PC-9 (cell line): ENCODE measurements around the gene TTC8. TPM values are rescaled to one million over a fixed set of nuclear protein-coding genes. Genes with fewer than 3 reads are reported as not detected.

Experiments
- BruUV-seq: library from RNA; stranded (reverse); fragments of 400-500 nt; replicated peaks from 2 replicates; lab custom pipeline; 2021; lab: Mats Ljungman, UMichigan
- CTCF ChIA-PET: fragments of 300-600 bp; sonication (Branson Sonifier 250); formaldehyde crosslinking; loops from one replicate; lab custom pipeline; 2022; ENCODE audit warnings: antibody characterized with exemption; lab: Charles Lee
- POLR2A ChIA-PET: fragments of 300-600 bp; sonication (Branson Sonifier 250); formaldehyde crosslinking; loops from one replicate; lab custom pipeline; 2022; ENCODE audit warnings: antibody characterized with exemption; ENCODE audit not compliant: unreplicated experiment; lab: Charles Lee
- DNase-seq, 2 experiments: peaks; one replicate each; pipeline versions ENCODE4 v3.0.0 to v3.0.0-alpha.2; 2015 to 2022; ENCODE audit warnings: mixed read lengths in 1 of 2
- H2AFZ ChIP-seq: fragments of 200-600 bp; sonication (generic); 2 replicates; pipeline ENCODE4 v1.8.1; 2017; ENCODE audit warnings: antibody characterized with exemption
- H3F3A ChIP-seq: fragments of 200-600 bp; sonication (generic); 2 replicates; pipeline ENCODE4 v1.8.1; 2017; ENCODE audit warnings: antibody characterized with exemption, mild to moderate bottlenecking, low read depth; ENCODE audit not compliant: insufficient read depth
- H3K27ac ChIP-seq: fragments of 200-600 bp; sonication (generic); 2 replicates; pipeline ENCODE4 v1.6.1; 2016; ENCODE audit warnings: mixed run types
- H3K27me3 ChIP-seq: fragments of 200-600 bp; sonication (generic); 2 replicates; pipeline ENCODE4 v1.6.1; 2016; ENCODE audit warnings: low read depth, mixed run types; ENCODE audit not compliant: insufficient read depth
- H3K36me3 ChIP-seq: fragments of 200-600 bp; sonication (generic); 2 replicates; pipeline ENCODE4 v1.6.1; 2016; ENCODE audit warnings: low read depth, mixed run types
- H3K4me1 ChIP-seq: fragments of 200-600 bp; sonication (generic); replicated peaks from 2 replicates; pipeline ENCODE4 v1.6.1; 2016; ENCODE audit warnings: mixed run types; ENCODE audit not compliant: insufficient read depth
- H3K4me2 ChIP-seq: fragments of 200-600 bp; sonication (generic); 2 replicates; pipeline ENCODE4 v1.6.1; 2017; ENCODE audit warnings: mixed run types
- H3K4me3 ChIP-seq: fragments of 200-600 bp; sonication (generic); 2 replicates; pipeline ENCODE4 v1.6.1; 2016; ENCODE audit warnings: mixed run types
- H3K79me2 ChIP-seq: fragments of 200-600 bp; sonication (generic); 2 replicates; pipeline ENCODE4 v1.6.1; 2017; ENCODE audit warnings: low read depth, mixed run types
- H3K9me2 ChIP-seq: fragments of 200-600 bp; sonication (generic); 2 replicates; pipeline ENCODE4 v1.8.1; 2017; ENCODE audit warnings: mild to moderate bottlenecking; ENCODE audit not compliant: insufficient read depth
- H3K9me3 ChIP-seq: fragments of 200-600 bp; sonication (generic); 2 replicates; pipeline ENCODE4 v1.8.1; 2016; ENCODE audit warnings: low read depth; ENCODE audit not compliant: insufficient read depth
- H4K20me1 ChIP-seq: fragments of 200-600 bp; sonication (generic); 2 replicates; pipeline ENCODE4 v1.8.1; 2017; ENCODE audit not compliant: insufficient read depth
- EZH2 ChIP-seq: fragments of 200-600 bp; sonication (generic); IDR thresholded peaks from 2 replicates; pipeline ENCODE4 v1.8.0; 2017; ENCODE audit warnings: antibody characterized with exemption, low read depth
- intact Hi-C: fragments of 100-400 bp; cut with micrococcal nuclease; formaldehyde crosslinking; loops from one replicate; pipeline ENCODE4 v1.10.0; 2022; ENCODE audit not compliant: unreplicated experiment
- total RNA-seq: library from RNA; stranded (reverse); gene quantifications from 2 replicates; pipeline ENCODE4 v1.2.3, GENCODE V29; 2021
- TF ChIP-seq, protein P1 (sequence below): fragments of 200-600 bp; sonication (generic); conservative IDR thresholded peaks from 2 replicates; pipeline ENCODE4 v1.6.1; 2017; ENCODE audit warnings: mixed run types, antibody characterized with exemption, mild to moderate bottlenecking, moderate library complexity

Gene TTC8
- total RNA-seq, 1 experiment from 2014 or later, result 8.1 TPM

DNA sequence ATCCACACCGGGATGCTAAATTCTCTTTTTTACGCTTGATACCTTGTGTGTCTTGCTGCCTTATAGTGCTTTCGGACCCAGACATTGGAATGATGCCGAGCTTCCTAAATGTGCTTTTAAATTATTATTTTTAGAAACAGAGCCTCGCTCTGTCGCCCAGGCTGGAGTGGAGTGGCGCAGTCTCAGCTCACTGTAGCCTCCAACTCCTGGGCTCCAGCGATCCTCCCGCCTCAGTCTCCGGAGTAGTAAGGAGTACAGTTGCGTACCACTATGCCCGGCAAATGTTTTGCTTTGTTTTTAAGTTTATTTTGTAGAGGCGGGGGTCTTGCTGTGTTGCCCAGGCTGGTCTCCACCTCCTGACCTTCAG lies 31.2 kb upstream of the TTC8 start:
- CTCF ChIA-PET, result no interaction called here
- Histone ChIP-seq H4K20me1 (no peaks in the 10 kb centered on the region), H2AFZ (peak overlapping the region; percentile 80), H3K4me3 (peak overlapping the region; percentile 63; the same call in 1 of the 2 replicates), H3K27ac (no peak overlapping the region), H3F3A (no peaks in the 10 kb centered on the region), H3K79me2 (no peaks in the 10 kb centered on the region), H3K36me3 (no peaks in the 10 kb centered on the region), H3K4me1 (no peaks in the 10 kb centered on the region), H3K4me2 (peak overlapping the region; percentile 88), H3K9me3 (no peaks in the 10 kb centered on the region), H3K9me2 (no peaks in the 10 kb centered on the region), H3K27me3 (no peaks in the 10 kb centered on the region)
- intact Hi-C loops, result loop anchor here (2.0 kb wide), 1 partner anchor 32 kb away; the partner anchor contains the start of gene TTC8
- no peak for DNase-seq
- no peak for TF ChIP-seq EZH2
- TF ChIP-seq, protein P1, sequence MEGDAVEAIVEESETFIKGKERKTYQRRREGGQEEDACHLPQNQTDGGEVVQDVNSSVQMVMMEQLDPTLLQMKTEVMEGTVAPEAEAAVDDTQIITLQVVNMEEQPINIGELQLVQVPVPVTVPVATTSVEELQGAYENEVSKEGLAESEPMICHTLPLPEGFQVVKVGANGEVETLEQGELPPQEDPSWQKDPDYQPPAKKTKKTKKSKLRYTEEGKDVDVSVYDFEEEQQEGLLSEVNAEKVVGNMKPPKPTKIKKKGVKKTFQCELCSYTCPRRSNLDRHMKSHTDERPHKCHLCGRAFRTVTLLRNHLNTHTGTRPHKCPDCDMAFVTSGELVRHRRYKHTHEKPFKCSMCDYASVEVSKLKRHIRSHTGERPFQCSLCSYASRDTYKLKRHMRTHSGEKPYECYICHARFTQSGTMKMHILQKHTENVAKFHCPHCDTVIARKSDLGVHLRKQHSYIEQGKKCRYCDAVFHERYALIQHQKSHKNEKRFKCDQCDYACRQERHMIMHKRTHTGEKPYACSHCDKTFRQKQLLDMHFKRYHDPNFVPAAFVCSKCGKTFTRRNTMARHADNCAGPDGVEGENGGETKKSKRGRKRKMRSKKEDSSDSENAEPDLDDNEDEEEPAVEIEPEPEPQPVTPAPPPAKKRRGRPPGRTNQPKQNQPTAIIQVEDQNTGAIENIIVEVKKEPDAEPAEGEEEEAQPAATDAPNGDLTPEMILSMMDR, result no peak
- no TSS peak for BruUV-seq
- POLR2A ChIA-PET, result interaction anchor here (0.6 kb wide), 1 partner anchor 23 kb away, joined by 3 read pairs; no protein-coding TSS in a partner anchor

DNA sequence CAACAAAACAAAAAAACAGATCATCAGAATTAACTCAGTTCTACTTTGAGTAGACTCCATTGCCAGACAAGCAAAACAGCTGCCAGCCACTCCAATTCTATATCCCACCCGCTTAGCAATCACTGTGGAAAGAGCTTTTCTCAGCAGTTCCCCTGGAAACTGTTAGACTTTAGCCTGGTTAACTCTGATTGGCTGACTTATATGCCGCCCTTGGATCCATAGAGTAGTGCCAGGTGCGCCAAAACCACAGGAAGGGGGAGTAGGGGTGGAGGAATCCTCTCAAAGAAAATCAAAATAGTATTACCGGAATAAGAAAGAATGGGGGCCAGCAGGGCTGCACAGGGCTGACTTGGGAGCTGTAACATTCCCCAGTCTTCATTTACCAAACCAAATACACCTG lies 26.3 kb upstream of the TTC8 start:
- Histone ChIP-seq H3K4me2 (no peak overlapping the region), H3K9me3 (no peaks in the 10 kb centered on the region), H3K36me3 (no peaks in the 10 kb centered on the region), H4K20me1 (no peaks in the 10 kb centered on the region), H3K4me3 (no peak overlapping the region), H3K27ac (no peak overlapping the region), H3K27me3 (no peaks in the 10 kb centered on the region), H3K9me2 (no peaks in the 10 kb centered on the region), H3K79me2 (no peaks in the 10 kb centered on the region), H2AFZ (no peak overlapping the region), H3K4me1 (no peaks in the 10 kb centered on the region), H3F3A (no peaks in the 10 kb centered on the region)
- no peak for TF ChIP-seq EZH2
- TF ChIP-seq, protein P1, result no peak
- POLR2A ChIA-PET, result no interaction called here
- intact Hi-C loops, result no loop called here
- CTCF ChIA-PET, result no interaction called here
- no peak for DNase-seq
- no TSS peak for BruUV-seq

DNA sequence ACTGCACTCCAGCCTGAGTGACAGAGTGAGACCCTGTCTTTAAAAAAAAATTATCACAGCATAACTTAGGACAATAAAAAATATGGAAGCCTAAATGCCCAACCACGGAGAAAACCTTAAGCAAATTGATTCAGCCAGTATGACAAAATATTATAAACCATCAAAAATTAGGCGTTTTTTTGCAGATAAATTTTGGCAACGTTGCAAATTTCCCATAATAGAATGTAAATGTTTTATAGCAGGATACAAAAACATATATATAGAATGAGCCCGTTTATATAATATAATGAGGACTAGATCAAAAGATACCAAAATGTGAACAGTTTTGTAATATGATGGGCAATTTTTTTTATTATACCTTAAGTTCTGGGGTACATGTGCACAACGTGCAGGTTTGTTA lies 24.9 kb upstream of the TTC8 start:
- Histone ChIP-seq H3K4me1 (no peaks in the 10 kb centered on the region), H3K9me3 (no peaks in the 10 kb centered on the region), H3K9me2 (no peaks in the 10 kb centered on the region), H3K36me3 (no peaks in the 10 kb centered on the region), H3K4me2 (no peak overlapping the region), H3K27ac (no peak overlapping the region), H3K79me2 (no peaks in the 10 kb centered on the region), H3F3A (no peaks in the 10 kb centered on the region), H3K4me3 (no peak overlapping the region), H3K27me3 (no peaks in the 10 kb centered on the region), H2AFZ (no peak overlapping the region), H4K20me1 (no peaks in the 10 kb centered on the region)
- BruUV-seq, result no TSS peak
- TF ChIP-seq EZH2, result no peak
- TF ChIP-seq, protein P1, result no peak
- intact Hi-C loops, result no loop called here
- ChIA-PET CTCF (no interaction called here), POLR2A (no interaction called here)
- DNase-seq, result no peak
